Lower leg skin (tissue), 4 donors: ENCODE measurements around the gene KIAA0930. TPM values are rescaled to one million over a fixed set of nuclear protein-coding genes. Genes with fewer than 3 reads are reported as not detected.

Experiments
- DNase-seq, 2 donors: peaks; one replicate each; pipeline ENCODE4 v3.0.0-alpha.2; 2019; ENCODE audit warnings: low spot score in 2 of 2
- H3K4me3 ChIP-seq: fragments of 200-600 bp; sonication (generic); 2 replicates; pipeline ENCODE4 v1.5.1; 2017; ENCODE audit warnings: mild to moderate bottlenecking, low read depth; ENCODE audit not compliant: poor library complexity, severe bottlenecking
- POLR2A ChIP-seq, 2 donors: fragments of 450-650 bp; IDR thresholded peaks; one replicate each; pipeline ENCODE4 v1.6.1; 2016 to 2017; ENCODE audit warnings: antibody characterized with exemption in 2 of 2, mild to moderate bottlenecking in 1 of 2, moderate library complexity in 1 of 2
- WGBS, 2 donors: methylation state at CpG; one replicate each; pipeline ENCODE4 v1.1.5; 2018; 5-methylcytosine and 5-hydroxymethylcytosine counted together
- intact Hi-C: fragments of 100-400 bp; cut with DNase I; formaldehyde crosslinking; loops from one replicate; pipeline ENCODE4 v1.15.0; 2023; ENCODE audit warnings: low total_unique reads
- total RNA-seq, 4 donors: library from RNA; depleted of rRNA; stranded (reverse); fragments of >200 nt; gene quantifications; one replicate each; pipeline ENCODE4 v1.1.0, GENCODE V29; 2016
- TF ChIP-seq, protein P1 (sequence below), 3 donors: fragments of 450-650 bp; IDR thresholded peaks; one replicate each; pipeline ENCODE4 v1.5.1; 2016; ENCODE audit warnings: antibody characterized with exemption in 3 of 3, mild to moderate bottlenecking in 3 of 3, moderate library complexity in 2 of 3

Gene KIAA0930
- total RNA-seq, 4 donors from 2014 or later, result 47.6 to 143 (median 96.8) TPM

DNA sequence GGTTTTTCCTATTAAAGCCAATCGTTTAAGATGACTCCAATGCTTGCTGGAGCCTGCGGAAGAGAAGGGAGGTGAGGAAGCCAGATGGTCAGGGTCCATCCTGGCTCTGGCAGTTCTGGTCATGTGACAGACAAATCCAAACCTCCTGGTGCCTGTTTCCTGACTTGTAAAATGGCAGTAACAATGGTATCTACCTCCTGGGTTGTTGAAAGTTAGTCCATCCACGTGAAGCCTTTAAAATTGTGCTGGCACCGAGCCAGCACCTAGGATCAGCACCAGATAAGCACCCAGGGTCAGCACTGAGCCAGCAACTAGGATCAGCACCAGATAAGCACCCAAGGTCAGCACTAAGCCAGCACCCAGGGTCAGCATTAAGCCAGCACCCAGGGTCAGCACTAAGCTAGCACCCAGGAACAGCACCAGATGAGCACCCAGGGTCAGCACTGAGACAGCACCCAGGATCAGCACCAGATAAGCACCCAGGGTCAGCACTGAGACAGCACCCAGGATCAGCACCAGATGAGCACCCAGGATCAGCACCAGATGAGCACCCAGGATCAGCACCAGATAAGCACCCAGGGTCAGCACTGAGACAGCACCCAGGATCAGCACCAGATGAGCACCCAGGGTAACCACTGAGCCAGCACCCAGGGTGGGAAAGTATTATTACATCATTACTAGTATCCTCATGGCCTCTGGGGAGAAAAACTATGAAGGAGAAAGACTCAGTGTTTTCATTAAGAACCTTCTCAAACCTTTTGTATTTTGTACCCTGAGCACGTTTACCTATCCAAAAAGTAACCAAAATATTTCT lies 17.2 kb downstream of the KIAA0930 start:
- WGBS, 2 donors, result 52 to 54% methylated on average over 5 of the region's 5 CpGs
- DNase-seq, result no peak
- intact Hi-C loops, result no loop called here
- TF ChIP-seq, protein P1, sequence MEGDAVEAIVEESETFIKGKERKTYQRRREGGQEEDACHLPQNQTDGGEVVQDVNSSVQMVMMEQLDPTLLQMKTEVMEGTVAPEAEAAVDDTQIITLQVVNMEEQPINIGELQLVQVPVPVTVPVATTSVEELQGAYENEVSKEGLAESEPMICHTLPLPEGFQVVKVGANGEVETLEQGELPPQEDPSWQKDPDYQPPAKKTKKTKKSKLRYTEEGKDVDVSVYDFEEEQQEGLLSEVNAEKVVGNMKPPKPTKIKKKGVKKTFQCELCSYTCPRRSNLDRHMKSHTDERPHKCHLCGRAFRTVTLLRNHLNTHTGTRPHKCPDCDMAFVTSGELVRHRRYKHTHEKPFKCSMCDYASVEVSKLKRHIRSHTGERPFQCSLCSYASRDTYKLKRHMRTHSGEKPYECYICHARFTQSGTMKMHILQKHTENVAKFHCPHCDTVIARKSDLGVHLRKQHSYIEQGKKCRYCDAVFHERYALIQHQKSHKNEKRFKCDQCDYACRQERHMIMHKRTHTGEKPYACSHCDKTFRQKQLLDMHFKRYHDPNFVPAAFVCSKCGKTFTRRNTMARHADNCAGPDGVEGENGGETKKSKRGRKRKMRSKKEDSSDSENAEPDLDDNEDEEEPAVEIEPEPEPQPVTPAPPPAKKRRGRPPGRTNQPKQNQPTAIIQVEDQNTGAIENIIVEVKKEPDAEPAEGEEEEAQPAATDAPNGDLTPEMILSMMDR (IDR thresholded peaks at IDR 0.05), result no peak
- TF ChIP-seq POLR2A (IDR thresholded peaks at IDR 0.05), result no peak
- H3K4me3 ChIP-seq, result no peak overlapping the region

GRCh38 chr22:45221201-45221600 lies 19.5 kb downstream of the KIAA0930 start:
- WGBS, 2 donors, result 75 to 79% methylated on average over 5 of the region's 5 CpGs
- DNase-seq, result no peak
- no peak for TF ChIP-seq POLR2A (IDR thresholded peaks at IDR 0.05)
- TF ChIP-seq, protein P1 (IDR thresholded peaks at IDR 0.05), result no peak
- intact Hi-C loops, result no loop called here
- H3K4me3 ChIP-seq, result no peak overlapping the region

GRCh38 chr22:45218976-45219375 lies 21.7 kb downstream of the KIAA0930 start:
- intact Hi-C loops, result no loop called here
- DNase-seq, result no peak
- no peak overlapping the region for H3K4me3 ChIP-seq
- TF ChIP-seq, protein P1 (IDR thresholded peaks at IDR 0.05), result no peak
- no peak for TF ChIP-seq POLR2A (IDR thresholded peaks at IDR 0.05)
- WGBS, 2 donors, result 75 to 79% methylated on average over 9 of the region's 9 CpGs

- intact Hi-C loops, result no loop called here
- no peak for TF ChIP-seq POLR2A (IDR thresholded peaks at IDR 0.05)
- TF ChIP-seq, protein P1 (IDR thresholded peaks at IDR 0.05), result no peak
- no peak overlapping the region for H3K4me3 ChIP-seq
- no peak for DNase-seq
- WGBS, 2 donors, result 94 to 96% methylated on average over 14 of the region's 14 CpGs
These were observed 22.9 kb downstream of the KIAA0930 start for GRCh38 chr22:45217806-45218205.

- 91 to 95% methylated on average over 6 of the region's 6 CpGs for WGBS, 2 donors
- TF ChIP-seq POLR2A (IDR thresholded peaks at IDR 0.05), result no peak
- TF ChIP-seq, protein P1 (IDR thresholded peaks at IDR 0.05), result no peak
- no peak overlapping the region for H3K4me3 ChIP-seq
- no peak for DNase-seq
- intact Hi-C loops, result no loop called here
These were observed 23.3 kb downstream of the KIAA0930 start for GRCh38 chr22:45217345-45217744.
